K562 (cell line): ENCODE results near the gene RSPH9. TPM values are rescaled to one million over a fixed set of nuclear protein-coding genes. Genes with fewer than 3 reads are reported as not detected.

ENCODE experiments used
- ARID1B ChIP-seq: fragments of 450-650 bp; IDR thresholded peaks from 2 replicates; pipeline ENCODE4 v1.6.1; 2016; ENCODE audit warnings: antibody characterized with exemption, mild to moderate bottlenecking, inconsistent platforms
- DDX20 ChIP-seq: fragments of 450-650 bp; IDR thresholded peaks from 2 replicates; pipeline ENCODE4 v1.6.1; 2016; ENCODE audit warnings: missing genetic modification characterization, low read depth, mild to moderate bottlenecking, missing compliant biosample characterization, moderate library complexity
- FOXK2 ChIP-seq, 2 experiments: fragments of 450-650 bp; IDR thresholded peaks in 1 of 2; conservative IDR thresholded peaks in 1 of 2; 2 replicates each; pipeline ENCODE4 v1.6.1; 2016; ENCODE audit warnings: low read depth in 2 of 2, mild to moderate bottlenecking in 1 of 2
- GATAD2B ChIP-seq: fragments of 450-650 bp; IDR thresholded peaks from 2 replicates; pipeline ENCODE4 v1.6.1; 2017; ENCODE audit warnings: mild to moderate bottlenecking, borderline replicate concordance
- GTF2F1 ChIP-seq: IDR thresholded peaks from 2 replicates; pipeline ENCODE4 v1.6.1; 2011; ENCODE audit warnings: low read depth, low read length, improper control_type of control experiment
- ZNF165 ChIP-seq: fragments of 250-450 bp; sonication (Bioruptor Pico); IDR thresholded peaks from 2 replicates; pipeline ENCODE4 v1.4.0; 2020; ENCODE audit warnings: borderline replicate concordance
- ZNF589 ChIP-seq: fragments of 200-800 bp; sonication (Bioruptor generic); IDR thresholded peaks from 2 replicates; pipeline ENCODE4 v1.6.1; 2016; ENCODE audit warnings: low read depth, missing genetic modification characterization, missing compliant biosample characterization
- polyA plus RNA-seq, 8 experiments: library from polyadenylated mRNA; depleted of rRNA in 4 of 8; stranded (reverse) in 5 of 8; unstranded in 3 of 8; fragments of >200 nt; fragmentation: Nextera tagmentation in 2 of 8; fragmentation: Illumina TruSeq in 1 of 8; extraction: Ambion mirVana in 2 of 8; extraction: Trizol in 1 of 8; gene quantifications; 2 replicates each; pipeline versions ENCODE4 v1.2.1 to v1.2.3, GENCODE V29; 2011 to 2014; ENCODE audit warnings: inconsistent platforms in 1 of 8, missing spikeins in 1 of 8
- total RNA-seq, 7 experiments: library from RNA; depleted of rRNA in 6 of 7; stranded (reverse); fragments of >200 nt in 6 of 7; fragmentation: Illumina TruSeq in 2 of 7; extraction: Trizol in 2 of 7; gene quantifications; 2 replicates each; pipeline versions ENCODE4 v1.2.1 to v1.2.3, GENCODE V29; 2011 to 2021; ENCODE audit warnings: low replicate concordance in 1 of 7
- TF ChIP-seq, protein P1 (sequence below): fragments of 450-650 bp; IDR thresholded peaks from 2 replicates; pipeline ENCODE4 v1.6.1; 2014; ENCODE audit warnings: low read depth, mild to moderate bottlenecking, moderate library complexity, borderline replicate concordance
- TF ChIP-seq, protein P2 (sequence below): fragments of 250-450 bp; sonication (Bioruptor Pico); IDR thresholded peaks from 2 replicates; pipeline ENCODE4 v1.8.0; 2022; ENCODE audit warnings: moderate library complexity, mild to moderate bottlenecking, inconsistent platforms
- TF ChIP-seq, protein P3 (sequence below): sonication (generic); formaldehyde crosslinking; IDR thresholded peaks from 2 replicates; pipeline ENCODE4 v1.8.0; 2022; ENCODE audit warnings: mild to moderate bottlenecking, missing genetic modification reagents
- TF ChIP-seq, protein P4 (sequence below), 2 experiments: IDR thresholded peaks; 2 replicates each; pipeline ENCODE4 v1.6.1; 2012; ENCODE audit warnings: improper control_type of control experiment in 2 of 2, low read depth in 2 of 2, low read length in 2 of 2, borderline replicate concordance in 1 of 2
- TF ChIP-seq, protein P5 (sequence below): fragments of 450-650 bp; IDR thresholded peaks from 2 replicates; pipeline ENCODE4 v1.6.1; 2018; ENCODE audit not compliant: partially characterized antibody
- TF ChIP-seq, protein P6 (sequence below): fragments of 450-650 bp; conservative IDR thresholded peaks from 2 replicates; pipeline ENCODE4 v1.6.1; 2016; ENCODE audit warnings: missing genetic modification characterization, low read depth, mild to moderate bottlenecking, missing compliant biosample characterization, moderate library complexity

The RSPH9 gene
- total and polyA plus RNA-seq, 9 of the 15 experiments (the other 6 are each of a cell fraction or from before 2014, with no cell fraction given) = 0.05 to 0.60 (median 0.39) TPM; not detected in 6

DNA sequence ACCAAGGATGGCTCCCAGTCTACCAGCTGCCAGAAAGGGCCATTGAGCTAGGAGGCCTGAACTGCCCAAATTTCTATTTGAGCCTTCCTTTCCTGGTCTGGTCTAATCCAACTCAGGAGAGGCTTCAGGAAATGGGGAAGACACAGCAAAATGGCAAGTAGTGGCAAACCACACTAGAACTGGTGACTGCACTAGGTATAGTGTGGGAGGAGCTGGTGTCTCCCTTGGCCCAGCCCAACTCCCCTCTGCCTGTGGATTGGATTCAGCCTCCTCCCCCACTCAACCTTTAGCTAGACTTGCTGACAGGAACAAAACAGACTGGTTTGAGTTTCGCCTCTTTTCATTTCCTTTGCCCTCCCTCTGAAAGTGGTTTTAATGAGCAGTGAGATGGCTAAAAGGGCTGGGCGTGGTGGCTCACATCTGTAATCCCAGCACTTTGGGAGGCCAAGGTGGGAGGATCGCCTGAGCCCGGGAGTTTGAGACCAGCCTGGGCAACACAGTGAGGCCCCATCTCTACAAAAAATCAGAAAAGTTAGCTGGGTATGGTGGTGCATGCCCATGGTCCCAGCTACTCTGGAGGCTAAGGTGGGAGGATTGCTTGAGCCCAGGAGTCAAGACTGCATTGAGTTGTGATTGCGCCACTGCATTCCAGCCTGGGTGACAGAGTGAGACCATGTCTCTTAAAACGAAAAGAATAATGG lies 25.2 kb downstream of the RSPH9 start (continued):
- TF ChIP-seq ARID1B (peak; percentile 23; the same call in 1 of the 2 replicates), GATAD2B (no peak), DDX20 (tag) (no peak), ZNF165 (no peak), FOXK2 (conservative IDR thresholded peaks at IDR 0.05 in 1 of 2, IDR thresholded peaks at IDR 0.05 in 1 of 2; ENCODE audit: low read depth in 2 of 2) (peak in 1 of 2 experiments; percentile 55; a peak in 1 of 4 replicates), GTF2F1 (no peak), ZNF589 (CRISPR knock-in tag) (no peak)
- TF ChIP-seq, protein P1, sequence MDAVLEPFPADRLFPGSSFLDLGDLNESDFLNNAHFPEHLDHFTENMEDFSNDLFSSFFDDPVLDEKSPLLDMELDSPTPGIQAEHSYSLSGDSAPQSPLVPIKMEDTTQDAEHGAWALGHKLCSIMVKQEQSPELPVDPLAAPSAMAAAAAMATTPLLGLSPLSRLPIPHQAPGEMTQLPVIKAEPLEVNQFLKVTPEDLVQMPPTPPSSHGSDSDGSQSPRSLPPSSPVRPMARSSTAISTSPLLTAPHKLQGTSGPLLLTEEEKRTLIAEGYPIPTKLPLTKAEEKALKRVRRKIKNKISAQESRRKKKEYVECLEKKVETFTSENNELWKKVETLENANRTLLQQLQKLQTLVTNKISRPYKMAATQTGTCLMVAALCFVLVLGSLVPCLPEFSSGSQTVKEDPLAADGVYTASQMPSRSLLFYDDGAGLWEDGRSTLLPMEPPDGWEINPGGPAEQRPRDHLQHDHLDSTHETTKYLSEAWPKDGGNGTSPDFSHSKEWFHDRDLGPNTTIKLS = no peak
- TF ChIP-seq, protein P2, sequence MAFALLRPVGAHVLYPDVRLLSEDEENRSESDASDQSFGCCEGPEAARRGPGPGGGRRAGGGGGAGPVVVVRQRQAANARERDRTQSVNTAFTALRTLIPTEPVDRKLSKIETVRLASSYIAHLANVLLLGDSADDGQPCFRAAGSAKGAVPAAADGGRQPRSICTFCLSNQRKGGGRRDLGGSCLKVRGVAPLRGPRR (CRISPR knock-in tag) = no peak
- TF ChIP-seq, protein P3, sequence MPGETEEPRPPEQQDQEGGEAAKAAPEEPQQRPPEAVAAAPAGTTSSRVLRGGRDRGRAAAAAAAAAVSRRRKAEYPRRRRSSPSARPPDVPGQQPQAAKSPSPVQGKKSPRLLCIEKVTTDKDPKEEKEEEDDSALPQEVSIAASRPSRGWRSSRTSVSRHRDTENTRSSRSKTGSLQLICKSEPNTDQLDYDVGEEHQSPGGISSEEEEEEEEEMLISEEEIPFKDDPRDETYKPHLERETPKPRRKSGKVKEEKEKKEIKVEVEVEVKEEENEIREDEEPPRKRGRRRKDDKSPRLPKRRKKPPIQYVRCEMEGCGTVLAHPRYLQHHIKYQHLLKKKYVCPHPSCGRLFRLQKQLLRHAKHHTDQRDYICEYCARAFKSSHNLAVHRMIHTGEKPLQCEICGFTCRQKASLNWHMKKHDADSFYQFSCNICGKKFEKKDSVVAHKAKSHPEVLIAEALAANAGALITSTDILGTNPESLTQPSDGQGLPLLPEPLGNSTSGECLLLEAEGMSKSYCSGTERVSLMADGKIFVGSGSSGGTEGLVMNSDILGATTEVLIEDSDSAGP (CRISPR knock-in tag) = no peak
- TF ChIP-seq, protein P4, sequence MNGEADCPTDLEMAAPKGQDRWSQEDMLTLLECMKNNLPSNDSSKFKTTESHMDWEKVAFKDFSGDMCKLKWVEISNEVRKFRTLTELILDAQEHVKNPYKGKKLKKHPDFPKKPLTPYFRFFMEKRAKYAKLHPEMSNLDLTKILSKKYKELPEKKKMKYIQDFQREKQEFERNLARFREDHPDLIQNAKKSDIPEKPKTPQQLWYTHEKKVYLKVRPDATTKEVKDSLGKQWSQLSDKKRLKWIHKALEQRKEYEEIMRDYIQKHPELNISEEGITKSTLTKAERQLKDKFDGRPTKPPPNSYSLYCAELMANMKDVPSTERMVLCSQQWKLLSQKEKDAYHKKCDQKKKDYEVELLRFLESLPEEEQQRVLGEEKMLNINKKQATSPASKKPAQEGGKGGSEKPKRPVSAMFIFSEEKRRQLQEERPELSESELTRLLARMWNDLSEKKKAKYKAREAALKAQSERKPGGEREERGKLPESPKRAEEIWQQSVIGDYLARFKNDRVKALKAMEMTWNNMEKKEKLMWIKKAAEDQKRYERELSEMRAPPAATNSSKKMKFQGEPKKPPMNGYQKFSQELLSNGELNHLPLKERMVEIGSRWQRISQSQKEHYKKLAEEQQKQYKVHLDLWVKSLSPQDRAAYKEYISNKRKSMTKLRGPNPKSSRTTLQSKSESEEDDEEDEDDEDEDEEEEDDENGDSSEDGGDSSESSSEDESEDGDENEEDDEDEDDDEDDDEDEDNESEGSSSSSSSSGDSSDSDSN (IDR thresholded peaks at IDR 0.05; ENCODE audit: borderline replicate concordance in 1 of 2, low read depth in 2 of 2, low read length in 2 of 2) = no peak
- TF ChIP-seq, protein P5, sequence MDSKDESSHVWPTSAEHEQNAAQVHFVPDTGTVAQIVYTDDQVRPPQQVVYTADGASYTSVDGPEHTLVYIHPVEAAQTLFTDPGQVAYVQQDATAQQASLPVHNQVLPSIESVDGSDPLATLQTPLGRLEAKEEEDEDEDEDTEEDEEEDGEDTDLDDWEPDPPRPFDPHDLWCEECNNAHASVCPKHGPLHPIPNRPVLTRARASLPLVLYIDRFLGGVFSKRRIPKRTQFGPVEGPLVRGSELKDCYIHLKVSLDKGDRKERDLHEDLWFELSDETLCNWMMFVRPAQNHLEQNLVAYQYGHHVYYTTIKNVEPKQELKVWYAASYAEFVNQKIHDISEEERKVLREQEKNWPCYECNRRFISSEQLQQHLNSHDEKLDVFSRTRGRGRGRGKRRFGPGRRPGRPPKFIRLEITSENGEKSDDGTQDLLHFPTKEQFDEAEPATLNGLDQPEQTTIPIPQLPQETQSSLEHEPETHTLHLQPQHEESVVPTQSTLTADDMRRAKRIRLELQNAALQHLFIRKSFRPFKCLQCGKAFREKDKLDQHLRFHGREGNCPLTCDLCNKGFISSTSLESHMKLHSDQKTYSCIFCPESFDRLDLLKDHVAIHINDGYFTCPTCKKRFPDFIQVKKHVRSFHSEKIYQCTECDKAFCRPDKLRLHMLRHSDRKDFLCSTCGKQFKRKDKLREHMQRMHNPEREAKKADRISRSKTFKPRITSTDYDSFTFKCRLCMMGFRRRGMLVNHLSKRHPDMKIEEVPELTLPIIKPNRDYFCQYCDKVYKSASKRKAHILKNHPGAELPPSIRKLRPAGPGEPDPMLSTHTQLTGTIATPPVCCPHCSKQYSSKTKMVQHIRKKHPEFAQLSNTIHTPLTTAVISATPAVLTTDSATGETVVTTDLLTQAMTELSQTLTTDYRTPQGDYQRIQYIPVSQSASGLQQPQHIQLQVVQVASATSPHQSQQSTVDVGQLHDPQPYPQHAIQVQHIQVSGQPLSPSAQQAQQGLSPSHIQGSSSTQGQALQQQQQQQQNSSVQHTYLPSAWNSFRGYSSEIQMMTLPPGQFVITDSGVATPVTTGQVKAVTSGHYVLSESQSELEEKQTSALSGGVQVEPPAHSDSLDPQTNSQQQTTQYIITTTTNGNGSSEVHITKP = peak; percentile 93
- TF ChIP-seq, protein P6, sequence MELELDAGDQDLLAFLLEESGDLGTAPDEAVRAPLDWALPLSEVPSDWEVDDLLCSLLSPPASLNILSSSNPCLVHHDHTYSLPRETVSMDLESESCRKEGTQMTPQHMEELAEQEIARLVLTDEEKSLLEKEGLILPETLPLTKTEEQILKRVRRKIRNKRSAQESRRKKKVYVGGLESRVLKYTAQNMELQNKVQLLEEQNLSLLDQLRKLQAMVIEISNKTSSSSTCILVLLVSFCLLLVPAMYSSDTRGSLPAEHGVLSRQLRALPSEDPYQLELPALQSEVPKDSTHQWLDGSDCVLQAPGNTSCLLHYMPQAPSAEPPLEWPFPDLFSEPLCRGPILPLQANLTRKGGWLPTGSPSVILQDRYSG = no peak
